ENCODE results near the gene MPO.

- TF ChIP-seq CTCF (IDR thresholded peaks at IDR 0.05) (no peak), POLR2A (IDR thresholded peaks at IDR 0.05) (no peak)
These were observed 51.4 kb downstream of the MPO start for GRCh38 chr17:58229384-58229783.
